Smooth muscle cell (in vitro differentiated cells): ENCODE results near the gene MAP3K6. TPM values are rescaled to one million over a fixed set of nuclear protein-coding genes. Genes with fewer than 3 reads are reported as not detected.
A peak's percentile ranks its signal among the peaks of the same experiment; 100 is the strongest.

ENCODE experiments used
- DNase-seq: peaks from one replicate; lab custom pipeline; 2025; ENCODE audit not compliant: unreplicated experiment; lab: John Stamatoyannopoulos, UW
- H2AFZ ChIP-seq: fragments of 200-600 bp; sonication (generic); 2 replicates; pipeline ENCODE4 v1.6.0; 2016; ENCODE audit warnings: antibody characterized with exemption, low read depth, mild to moderate bottlenecking
- H3F3A ChIP-seq: fragments of 200-600 bp; sonication (generic); 2 replicates; pipeline ENCODE4 v1.6.0; 2017; ENCODE audit warnings: antibody characterized with exemption, low read depth
- H3K27ac ChIP-seq: fragments of 200-600 bp; sonication (generic); 2 replicates; pipeline ENCODE4 v1.5.1; 2016; ENCODE audit warnings: low read depth, mild to moderate bottlenecking
- H3K27me3 ChIP-seq: fragments of 200-600 bp; sonication (generic); 2 replicates; pipeline ENCODE4 v1.6.1; 2016; ENCODE audit warnings: low read depth, mild to moderate bottlenecking
- H3K36me3 ChIP-seq: fragments of 200-600 bp; sonication (generic); 2 replicates; pipeline ENCODE4 v1.5.1; 2016; ENCODE audit warnings: low read depth
- H3K4me1 ChIP-seq: fragments of 200-600 bp; sonication (generic); 2 replicates; pipeline ENCODE4 v1.5.1; 2016; ENCODE audit warnings: low read depth
- H3K4me2 ChIP-seq: fragments of 200-600 bp; sonication (generic); 2 replicates; pipeline ENCODE4 v1.6.0; 2016; ENCODE audit warnings: mild to moderate bottlenecking
- H3K4me3 ChIP-seq: fragments of 200-600 bp; sonication (generic); 2 replicates; pipeline ENCODE4 v1.5.1; 2016; ENCODE audit warnings: mild to moderate bottlenecking
- H3K79me2 ChIP-seq: fragments of 200-600 bp; sonication (generic); 2 replicates; pipeline ENCODE4 v1.6.0; 2016; ENCODE audit warnings: low read depth, mild to moderate bottlenecking
- H3K9ac ChIP-seq: fragments of 200-600 bp; sonication (generic); 2 replicates; pipeline ENCODE4 v1.6.0; 2016; ENCODE audit warnings: low read depth
- H3K9me3 ChIP-seq: fragments of 200-600 bp; sonication (generic); replicated peaks from 2 replicates; pipeline ENCODE4 v1.5.1; 2016; ENCODE audit warnings: low read depth
- H4K20me1 ChIP-seq: fragments of 200-600 bp; sonication (generic); 2 replicates; pipeline ENCODE4 v1.6.0; 2016; ENCODE audit warnings: low read depth
- CTCF ChIP-seq: fragments of 200-600 bp; sonication (generic); IDR thresholded peaks from 2 replicates; pipeline ENCODE4 v1.5.1; 2017; ENCODE audit warnings: borderline replicate concordance, mild to moderate bottlenecking, antibody characterized with exemption; ENCODE audit not compliant: insufficient read depth, poor library complexity, severe bottlenecking
- WGBS: methylation state at CpG from one replicate; pipeline ENCODE4 v1.1.7; 2016; ENCODE audit warnings: low lambda C conversion rate; 5-methylcytosine and 5-hydroxymethylcytosine counted together
- polyA plus RNA-seq: library from polyadenylated mRNA; unstranded; fragments of >200 nt; fragmentation: Nextera tagmentation; extraction: Ambion mirVana; gene quantifications from 2 replicates; pipeline ENCODE4 v1.2.1, GENCODE V29; 2016
- total RNA-seq: library from RNA; depleted of rRNA; stranded (reverse); fragments of >200 nt; gene quantifications from 2 replicates; pipeline ENCODE4 v1.2.3, GENCODE V29; 2014

Gene MAP3K6
- total and polyA plus RNA-seq, 2 experiments from 2014 or later = 14.1 to 29.0 TPM

GRCh38 chr1:27397749-27398148 is 31.0 kb upstream of the MAP3K6 start:
- no peak for DNase-seq
- Histone ChIP-seq H3K9ac (no peak overlapping the region), H3K4me3 (no peak overlapping the region), H4K20me1 (no peaks in the 10 kb centered on the region), H3K4me2 (no peak overlapping the region), H3K27ac (no peak overlapping the region), H3K9me3 (no peaks in the 10 kb centered on the region), H3K27me3 (no peaks in the 10 kb centered on the region), H3K79me2 (no peaks in the 10 kb centered on the region), H3F3A (peaks cover 5% of the 10 kb centered on the region), H2AFZ (no peak overlapping the region), H3K4me1 (peaks cover 3% of the 10 kb centered on the region), H3K36me3 (no peaks in the 10 kb centered on the region)
- no peak for TF ChIP-seq CTCF
- WGBS = 77% methylated on average over 7 of the region's 7 CpGs

- DNase-seq = no peak
- Histone ChIP-seq H3K4me2 (no peak overlapping the region), H3K79me2 (no peaks in the 10 kb centered on the region), H2AFZ (no peak overlapping the region), H3K4me1 (no peaks in the 10 kb centered on the region), H3K4me3 (no peak overlapping the region), H3K9me3 (no peaks in the 10 kb centered on the region), H3F3A (peaks cover 5% of the 10 kb centered on the region), H3K9ac (no peak overlapping the region), H3K27me3 (no peaks in the 10 kb centered on the region), H3K36me3 (no peaks in the 10 kb centered on the region), H3K27ac (no peak overlapping the region), H4K20me1 (no peaks in the 10 kb centered on the region)
- no peak for TF ChIP-seq CTCF
- WGBS = 93% methylated on average over 3 of the region's 3 CpGs
Measured at GRCh38 chr1:27397110-27397509, 30.3 kb upstream of the MAP3K6 start.

GRCh38 chr1:27395441-27396195 is 28.9 kb upstream of the MAP3K6 start:
- Histone ChIP-seq H3K4me1 (peaks cover 4% of the 10 kb centered on the region), H3K27me3 (no peaks in the 10 kb centered on the region), H3K4me3 (no peak overlapping the region), H3K4me2 (peak overlapping the region; percentile 2), H4K20me1 (no peaks in the 10 kb centered on the region), H3K27ac (no peak overlapping the region), H3K9me3 (no peaks in the 10 kb centered on the region), H3F3A (peaks cover 5% of the 10 kb centered on the region), H3K9ac (no peak overlapping the region), H2AFZ (no peak overlapping the region), H3K36me3 (no peaks in the 10 kb centered on the region), H3K79me2 (no peaks in the 10 kb centered on the region)
- peak; percentile 98 for TF ChIP-seq CTCF
- no peak for DNase-seq
- WGBS = 13% methylated on average over 10 of the region's 10 CpGs

GRCh38 chr1:27394925-27395324 is 28.2 kb upstream of the MAP3K6 start:
- no peaks in the 10 kb centered on the region for H4K20me1 ChIP-seq
- no peak overlapping the region for H3K4me3 ChIP-seq
- WGBS = 80% methylated on average over 1 of the region's 1 CpG

More at GRCh38 chr1:27394925-27395324, 28.2 kb upstream of the MAP3K6 start:
- Histone ChIP-seq H3K27ac (peak overlapping the region; percentile 35), H3K9ac (no peak overlapping the region), H3K36me3 (no peaks in the 10 kb centered on the region), H3F3A (peaks cover 5% of the 10 kb centered on the region), H2AFZ (no peak overlapping the region), H3K4me2 (peak overlapping the region; percentile 2), H3K27me3 (no peaks in the 10 kb centered on the region), H3K79me2 (no peaks in the 10 kb centered on the region), H3K9me3 (no peaks in the 10 kb centered on the region), H3K4me1 (peaks cover 4% of the 10 kb centered on the region)
- no peak for DNase-seq
- no peak for TF ChIP-seq CTCF
